22Rv1 (cell line): ENCODE data around the gene ATOH8.

Source experiments
- CTCF ChIP-seq: fragments of 450-650 bp; IDR thresholded peaks from 2 replicates; pipeline ENCODE4 v1.5.1; 2017; ENCODE audit warnings: mild to moderate bottlenecking
- ZFX ChIP-seq: fragments of 450-650 bp; IDR thresholded peaks from 2 replicates; pipeline ENCODE4 v1.6.1; 2017; ENCODE audit warnings: antibody characterized with exemption, borderline replicate concordance

DNA sequence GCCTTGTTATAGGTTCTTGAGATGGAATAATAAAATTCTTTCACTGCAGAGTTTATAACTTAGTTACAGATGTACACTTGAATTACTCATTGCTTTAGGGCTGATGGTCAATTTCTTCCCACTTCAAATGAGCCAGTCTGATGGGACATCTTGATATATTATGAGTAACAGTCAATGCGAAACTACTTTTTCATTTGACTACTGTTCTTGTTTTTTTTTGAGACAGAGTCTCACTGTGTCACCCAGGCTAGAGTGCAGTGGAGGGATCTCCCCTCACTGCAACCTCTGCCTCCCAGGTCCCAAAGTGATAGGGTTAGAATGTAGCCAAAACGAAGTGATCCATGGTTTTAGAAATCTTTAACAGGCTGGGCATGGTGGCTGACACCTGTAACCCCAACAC, 77.9 kb downstream of the ATOH8 start:
- TF ChIP-seq CTCF (no peak), ZFX (no peak)
